Colonic mucosa (tissue), 4 donors: ENCODE data around the gene ITGA6. TPM values are rescaled to one million over a fixed set of nuclear protein-coding genes. Genes with fewer than 3 reads are reported as not detected.

Experiments
- DNase-seq: peaks from one replicate; pipeline ENCODE4 v3.0.0-alpha.2; 2020
- H3K27ac ChIP-seq: fragments of 200-600 bp; one replicate; pipeline ENCODE4 v1.8.0; 2021
- H3K27me3 ChIP-seq: fragments of 200-600 bp; one replicate; pipeline ENCODE4 v1.8.0; 2021
- H3K36me3 ChIP-seq: fragments of 200-600 bp; one replicate; pipeline ENCODE4 v1.8.0; 2021
- H3K4me1 ChIP-seq: fragments of 200-600 bp; one replicate; pipeline ENCODE4 v1.8.0; 2021; ENCODE audit warnings: mild to moderate bottlenecking
- H3K4me3 ChIP-seq: fragments of 200-600 bp; one replicate; pipeline ENCODE4 v1.8.0; 2021
- H3K9ac ChIP-seq, 2 donors: one replicate each; pipeline ENCODE4 v1.7.0; 2013; ENCODE audit warnings: control low read depth in 2 of 2, low read depth in 2 of 2, low read length in 2 of 2
- H3K9me3 ChIP-seq: fragments of 200-600 bp; one replicate; pipeline ENCODE4 v1.8.0; 2021
- intact Hi-C: fragments of 100-400 bp; cut with DNase I; formaldehyde crosslinking; loops from one replicate; pipeline ENCODE4 v1.14.1; 2022
- total RNA-seq, 2 donors: library from RNA; stranded (reverse); fragmentation: NEBNext Ultra II Directional in 1 of 2; extraction: Animal tissue kit (Norgen Biotek cat#: 25700) in 1 of 2; gene quantifications; one replicate each; pipeline ENCODE4 v1.2.1, GENCODE V29; 2021
- TF ChIP-seq, protein P1 (sequence below): fragments of 200-600 bp; IDR thresholded peaks from one replicate; pipeline ENCODE4 v1.8.0; 2022; ENCODE audit warnings: antibody characterized with exemption, mild to moderate bottlenecking
- donor health status: healthy.
- donor health status: DM: no; HTN: no; CAD: no.
- donor health status: DM: no; HTN: no; CAD: no.

Gene ITGA6
- total RNA-seq, 2 donors from 2014 or later: 174 to 186 TPM

DNA sequence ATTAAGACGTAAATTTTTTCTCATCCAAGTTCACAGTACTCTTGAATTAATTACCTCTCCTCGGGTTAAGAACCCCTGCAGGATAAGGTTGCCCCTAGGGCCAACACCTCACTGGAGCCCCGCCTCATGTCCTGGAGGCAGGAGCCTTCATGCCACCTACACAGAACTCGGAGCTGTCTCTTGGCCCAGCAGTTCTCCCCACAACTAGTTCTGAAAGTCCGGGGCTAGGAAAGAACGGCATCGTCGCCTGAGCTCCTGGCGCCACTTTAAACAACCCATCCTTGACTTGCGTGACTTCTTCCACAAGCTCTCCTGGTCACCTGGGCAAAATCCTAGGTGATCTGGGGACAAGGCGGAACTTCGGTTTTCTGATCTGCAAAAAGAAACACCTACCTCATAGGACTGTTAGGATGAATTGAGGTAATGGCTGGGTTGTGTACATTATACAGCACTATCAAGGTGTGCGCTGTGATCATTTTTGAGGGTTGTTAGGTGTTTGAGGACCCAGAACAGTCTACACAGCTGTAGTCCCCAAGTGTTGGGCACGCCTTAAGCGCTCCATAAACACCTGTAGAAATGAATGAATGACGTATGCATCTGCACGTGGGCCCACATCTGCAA is 641 bp upstream of the ITGA6 start:
- peak overlapping the region; percentile 38 to 97 for H3K9ac ChIP-seq
- DNase-seq: no peak
- no peaks in the 10 kb centered on the region for H3K27me3 ChIP-seq
- H3K4me1 ChIP-seq: peaks cover 5% of the 10 kb centered on the region
- H3K27ac ChIP-seq: peak overlapping the region; percentile 97
- no peaks in the 10 kb centered on the region for H3K9me3 ChIP-seq
- no peaks in the 10 kb centered on the region for H3K36me3 ChIP-seq
- peak overlapping the region; percentile 86 for H3K4me3 ChIP-seq
- intact Hi-C loops: loop anchor here (5.0 kb wide), 1 partner anchor 36 kb away; no protein-coding TSS in a partner anchor
- TF ChIP-seq, protein P1, sequence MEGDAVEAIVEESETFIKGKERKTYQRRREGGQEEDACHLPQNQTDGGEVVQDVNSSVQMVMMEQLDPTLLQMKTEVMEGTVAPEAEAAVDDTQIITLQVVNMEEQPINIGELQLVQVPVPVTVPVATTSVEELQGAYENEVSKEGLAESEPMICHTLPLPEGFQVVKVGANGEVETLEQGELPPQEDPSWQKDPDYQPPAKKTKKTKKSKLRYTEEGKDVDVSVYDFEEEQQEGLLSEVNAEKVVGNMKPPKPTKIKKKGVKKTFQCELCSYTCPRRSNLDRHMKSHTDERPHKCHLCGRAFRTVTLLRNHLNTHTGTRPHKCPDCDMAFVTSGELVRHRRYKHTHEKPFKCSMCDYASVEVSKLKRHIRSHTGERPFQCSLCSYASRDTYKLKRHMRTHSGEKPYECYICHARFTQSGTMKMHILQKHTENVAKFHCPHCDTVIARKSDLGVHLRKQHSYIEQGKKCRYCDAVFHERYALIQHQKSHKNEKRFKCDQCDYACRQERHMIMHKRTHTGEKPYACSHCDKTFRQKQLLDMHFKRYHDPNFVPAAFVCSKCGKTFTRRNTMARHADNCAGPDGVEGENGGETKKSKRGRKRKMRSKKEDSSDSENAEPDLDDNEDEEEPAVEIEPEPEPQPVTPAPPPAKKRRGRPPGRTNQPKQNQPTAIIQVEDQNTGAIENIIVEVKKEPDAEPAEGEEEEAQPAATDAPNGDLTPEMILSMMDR: no peak

DNA sequence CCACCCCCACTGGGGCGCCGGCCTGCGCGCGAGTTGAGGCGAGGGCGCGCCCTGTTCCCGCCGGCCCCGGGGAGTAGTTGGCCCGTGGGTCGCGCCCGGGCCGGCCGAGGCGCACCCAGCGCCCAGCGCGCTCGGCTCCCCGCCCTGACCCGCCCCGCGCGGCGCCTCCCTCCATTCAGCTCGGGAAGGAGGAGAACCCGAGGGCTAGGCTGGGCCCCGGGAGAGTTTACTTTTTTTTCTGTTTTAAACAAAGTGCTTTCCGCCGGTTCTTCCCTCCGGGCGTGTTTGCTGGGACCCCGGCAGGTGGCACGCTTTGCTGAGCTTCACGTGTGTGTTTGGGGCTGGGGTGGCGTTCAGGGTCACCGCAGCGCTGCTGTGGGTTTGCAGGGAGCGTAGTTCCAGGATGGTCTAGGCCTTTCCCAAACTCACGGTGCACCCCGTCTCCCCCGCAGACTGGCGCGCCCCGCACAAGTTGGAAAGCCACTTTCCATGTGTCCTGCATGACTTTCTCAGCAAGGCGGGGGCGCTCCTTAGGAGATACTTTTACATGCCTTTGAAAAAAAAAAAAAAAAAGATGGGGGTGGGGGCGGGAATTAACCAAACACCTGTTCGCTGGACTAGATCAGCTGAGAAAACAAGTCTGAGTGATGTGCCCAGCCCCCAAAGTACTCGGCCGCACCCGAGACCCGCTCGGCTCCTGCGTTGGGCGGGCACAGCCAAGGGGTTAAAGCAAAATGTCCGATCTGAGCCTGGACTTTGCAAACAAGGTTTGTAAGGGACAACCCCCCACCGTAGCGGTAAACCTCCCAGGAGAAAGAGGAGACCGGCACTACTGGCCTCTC is 825 bp downstream of the ITGA6 start:
- H3K27me3 ChIP-seq: no peaks in the 10 kb centered on the region
- TF ChIP-seq, protein P1: no peak
- no peaks in the 10 kb centered on the region for H3K36me3 ChIP-seq
- no peaks in the 10 kb centered on the region for H3K9me3 ChIP-seq
- peak overlapping the region; percentile 86 for H3K4me3 ChIP-seq
- intact Hi-C loops: loop anchor here (5.0 kb wide), 1 partner anchor 34 kb away; no protein-coding TSS in a partner anchor
- H3K9ac ChIP-seq: peak overlapping the region; percentile 95 to 97
- H3K4me1 ChIP-seq: peaks cover 5% of the 10 kb centered on the region
- peak overlapping the region; percentile 97 for H3K27ac ChIP-seq
- DNase-seq: peak; percentile 77

DNA sequence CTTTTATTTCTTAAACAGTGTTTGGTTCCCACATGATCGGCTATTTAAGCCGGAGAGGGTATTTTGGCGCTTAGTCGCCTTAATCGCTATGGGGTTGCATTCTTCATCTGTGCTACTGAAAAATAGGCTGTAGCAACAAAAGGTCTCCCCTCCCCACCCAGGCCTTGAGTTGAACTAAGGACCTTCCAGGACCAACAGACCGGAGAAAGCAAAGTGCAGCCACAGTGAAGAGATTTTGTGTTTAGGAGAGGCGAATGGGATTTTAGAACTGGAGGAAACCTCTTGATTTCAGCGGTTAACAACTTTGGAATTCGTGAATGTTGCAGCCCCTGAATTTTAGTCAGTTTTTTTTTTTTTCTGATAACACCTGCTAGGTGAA is 1.4 kb downstream of the ITGA6 start:
- Histone ChIP-seq H3K9ac (peak overlapping the region; percentile 95 to 97), H3K9me3 (no peaks in the 10 kb centered on the region), H3K27me3 (no peaks in the 10 kb centered on the region), H3K36me3 (no peaks in the 10 kb centered on the region), H3K4me1 (peaks cover 7% of the 10 kb centered on the region), H3K4me3 (peak overlapping the region; percentile 86), H3K27ac (peak overlapping the region; percentile 97)
- TF ChIP-seq, protein P1: no peak
- intact Hi-C loops: loop anchor here (5.0 kb wide), 1 partner anchor 33 kb away; no protein-coding TSS in a partner anchor
- DNase-seq: no peak

DNA sequence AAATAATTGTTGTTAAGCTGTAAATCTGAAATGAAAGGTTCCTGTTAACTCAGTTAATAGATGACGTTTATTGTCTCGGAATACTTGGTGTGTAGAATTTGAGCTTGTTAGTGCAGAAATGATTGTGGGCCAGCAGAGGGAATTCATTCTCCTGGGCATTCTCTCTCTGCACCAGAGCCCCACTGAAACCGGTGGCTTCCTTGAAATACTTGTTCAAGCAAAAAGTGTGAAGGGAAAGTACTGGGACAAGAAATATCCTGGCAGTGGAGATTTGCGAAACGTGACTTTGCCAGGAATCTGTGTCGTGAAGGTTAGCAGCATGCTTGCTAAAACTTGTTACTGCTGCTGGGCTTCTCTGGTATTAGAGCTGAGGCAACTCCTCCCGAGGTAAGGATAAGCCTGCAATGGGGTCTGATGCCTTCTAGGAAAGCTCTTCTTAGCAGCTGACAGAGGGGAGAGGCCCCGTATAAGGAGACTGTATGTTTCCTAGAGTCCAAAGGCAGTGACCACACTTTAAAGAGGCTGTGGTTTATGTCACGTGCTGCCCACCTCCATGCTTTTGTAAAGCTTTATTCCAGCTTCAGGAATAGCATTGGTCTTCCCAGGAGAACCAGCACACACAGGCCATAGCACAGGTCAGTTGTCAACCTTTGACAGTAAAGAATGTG is 2.0 kb downstream of the ITGA6 start:
- Histone ChIP-seq H3K9me3 (no peaks in the 10 kb centered on the region), H3K36me3 (no peaks in the 10 kb centered on the region), H3K27ac (peak overlapping the region; percentile 97), H3K27me3 (no peaks in the 10 kb centered on the region), H3K4me1 (peaks cover 13% of the 10 kb centered on the region), H3K9ac (peak overlapping the region; percentile 95 to 97), H3K4me3 (peak overlapping the region; percentile 86)
- no peak for DNase-seq
- TF ChIP-seq, protein P1: no peak
- intact Hi-C loops: loop anchor here (5.0 kb wide), 1 partner anchor 33 kb away; no protein-coding TSS in a partner anchor

DNA sequence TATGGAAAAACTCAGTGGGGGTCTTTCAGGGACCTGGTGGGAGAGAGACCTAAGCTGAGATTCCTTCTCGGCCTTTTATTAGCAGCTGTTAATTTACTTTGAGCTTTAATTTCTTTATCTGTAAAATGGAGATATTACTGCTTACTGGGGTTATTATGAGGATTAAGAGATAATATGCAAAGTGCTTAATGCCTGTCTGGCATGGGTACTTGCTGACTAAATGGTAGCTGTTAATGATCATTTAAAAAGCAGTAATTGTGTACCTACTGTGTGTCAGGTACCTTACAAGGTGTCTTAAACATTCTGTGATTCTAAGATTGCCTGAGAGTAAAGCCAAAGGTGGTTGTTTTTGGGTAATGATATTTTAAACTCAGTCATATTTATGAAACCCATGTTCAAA is 2.6 kb downstream of the ITGA6 start:
- H3K9ac ChIP-seq: peak overlapping the region; percentile 46 to 97
- H3K4me3 ChIP-seq: peak overlapping the region; percentile 86
- TF ChIP-seq, protein P1: no peak
- peaks cover 15% of the 10 kb centered on the region for H3K4me1 ChIP-seq
- no peaks in the 10 kb centered on the region for H3K9me3 ChIP-seq
- intact Hi-C loops: no loop called here
- H3K36me3 ChIP-seq: no peaks in the 10 kb centered on the region
- H3K27ac ChIP-seq: peak overlapping the region; percentile 97
- H3K27me3 ChIP-seq: no peaks in the 10 kb centered on the region
- no peak for DNase-seq
